Midbrain (tissue), 1 donor: ENCODE results near the gene KRTAP10-3.

Experiments
- DNase-seq: peaks from one replicate; lab custom pipeline; 2025; lab: John Stamatoyannopoulos, UW

KRTAP10-3 gene

GRCh38 chr21:44527983-44528633 is 30.5 kb downstream of the KRTAP10-3 start:
- no peak for DNase-seq

- no peak for DNase-seq
Measured at GRCh38 chr21:44527156-44527982, 31.2 kb downstream of the KRTAP10-3 start.

- no peak for DNase-seq
Measured at GRCh38 chr21:44526096-44526997, 32.2 kb downstream of the KRTAP10-3 start.

- no peak for DNase-seq
Measured at GRCh38 chr21:44525391-44526095, 33.1 kb downstream of the KRTAP10-3 start.

GRCh38 chr21:44524414-44525371 is 33.9 kb downstream of the KRTAP10-3 start:
- DNase-seq, result no peak

- DNase-seq, result no peak
Measured at GRCh38 chr21:44523567-44524413, 34.8 kb downstream of the KRTAP10-3 start.

- no peak for DNase-seq
Measured at GRCh38 chr21:44522753-44523204, 35.8 kb downstream of the KRTAP10-3 start.

GRCh38 chr21:44521928-44522752 is 36.5 kb downstream of the KRTAP10-3 start:
- DNase-seq, result no peak

GRCh38 chr21:44521301-44521927 is 37.2 kb downstream of the KRTAP10-3 start:
- no peak for DNase-seq

- no peak for DNase-seq
Measured at GRCh38 chr21:44520326-44521300, 38.0 kb downstream of the KRTAP10-3 start.

- DNase-seq, result no peak
Measured at GRCh38 chr21:44519346-44520325, 39.0 kb downstream of the KRTAP10-3 start.

- DNase-seq, result no peak
Measured at GRCh38 chr21:44518686-44519085, 39.9 kb downstream of the KRTAP10-3 start.

- peak; percentile 40 for DNase-seq
Measured at GRCh38 chr21:44517175-44517899, 41.3 kb downstream of the KRTAP10-3 start.

GRCh38 chr21:44516828-44517174 is 41.8 kb downstream of the KRTAP10-3 start:
- DNase-seq, result no peak

- no peak for DNase-seq
Measured at GRCh38 chr21:44516342-44516741, 42.3 kb downstream of the KRTAP10-3 start.
